Liver (tissue), 9 donors: ENCODE measurements around the gene RSRP1. TPM values are rescaled to one million over a fixed set of nuclear protein-coding genes. Genes with fewer than 3 reads are reported as not detected.

Source experiments
- DNase-seq: peaks from one replicate; pipeline ENCODE4 v3.0.0-alpha.2; 2017; ENCODE audit warnings: low spot score
- H3K27ac ChIP-seq, 2 donors: one replicate each; pipeline ENCODE4 v1.7.0; 2013; ENCODE audit warnings: inconsistent platforms in 2 of 2, low read length in 2 of 2, control low read depth in 1 of 2, low read depth in 1 of 2, mild to moderate bottlenecking in 1 of 2
- H3K27me3 ChIP-seq, 4 donors: one replicate each; pipeline versions ENCODE4 v1.6.1 to v1.7.0; 2013; ENCODE audit warnings: low read length in 3 of 4, inconsistent platforms in 1 of 4, mild to moderate bottlenecking in 1 of 4, moderate library complexity in 1 of 4; ENCODE audit not compliant: control insufficient read depth in 4 of 4, insufficient read depth in 4 of 4
- H3K36me3 ChIP-seq, 4 donors: one replicate each; pipeline versions ENCODE4 v1.6.1 to v1.7.0; 2013; ENCODE audit warnings: low read length in 3 of 4, mild to moderate bottlenecking in 3 of 4, low read depth in 1 of 4, moderate library complexity in 1 of 4; ENCODE audit not compliant: control insufficient read depth in 4 of 4, insufficient read depth in 3 of 4
- H3K4me1 ChIP-seq, 4 donors: one replicate each; pipeline versions ENCODE4 v1.6.1 to v1.7.0; 2013; ENCODE audit warnings: low read length in 3 of 4, mild to moderate bottlenecking in 3 of 4, moderate library complexity in 1 of 4; ENCODE audit not compliant: control insufficient read depth in 4 of 4, insufficient read depth in 4 of 4
- H3K4me3 ChIP-seq, 3 donors: one replicate each; pipeline versions ENCODE4 v1.6.1 to v1.7.0; 2013; ENCODE audit warnings: low read length in 3 of 3, control low read depth in 1 of 3, low read depth in 1 of 3, mild to moderate bottlenecking in 1 of 3
- H3K9ac ChIP-seq, 2 donors: one replicate each; pipeline ENCODE4 v1.7.0; 2013; ENCODE audit warnings: low read length in 2 of 2, mild to moderate bottlenecking in 2 of 2, moderate library complexity in 2 of 2, control low read depth in 1 of 2, low read depth in 1 of 2
- H3K9me3 ChIP-seq, 4 donors: one replicate each; pipeline versions ENCODE4 v1.6.1 to v1.7.0; 2013; ENCODE audit warnings: low read length in 3 of 4; ENCODE audit not compliant: control insufficient read depth in 4 of 4
- EGR1 ChIP-seq, 2 donors: IDR thresholded peaks; 2 replicates each; pipeline ENCODE4 v1.6.1; 2016 to 2018; ENCODE audit warnings: antibody characterized with exemption in 2 of 2, low read depth in 2 of 2
- FOXA2 ChIP-seq: IDR thresholded peaks from 2 replicates; pipeline ENCODE4 v1.6.1; 2016; ENCODE audit warnings: antibody characterized with exemption
- GABPA ChIP-seq, 2 donors: IDR thresholded peaks in 1 of 2; conservative IDR thresholded peaks in 1 of 2; 2 replicates each; pipeline ENCODE4 v1.6.1; 2016; ENCODE audit warnings: antibody characterized with exemption in 2 of 2, mild to moderate bottlenecking in 1 of 2, moderate library complexity in 1 of 2
- HNF4G ChIP-seq: IDR thresholded peaks from 2 replicates; pipeline ENCODE4 v1.6.1; 2016; ENCODE audit warnings: antibody characterized with exemption
- JUND ChIP-seq, 2 donors: IDR thresholded peaks; 2 replicates each; pipeline ENCODE4 v1.6.1; 2016; ENCODE audit warnings: antibody characterized with exemption in 2 of 2
- NR2F2 ChIP-seq: IDR thresholded peaks from 2 replicates; pipeline ENCODE4 v1.6.1; 2016; ENCODE audit warnings: antibody characterized with exemption
- RXRA ChIP-seq, 2 donors: IDR thresholded peaks; 2 replicates each; pipeline ENCODE4 v1.6.1; 2017 to 2018; ENCODE audit warnings: antibody characterized with exemption in 2 of 2, mild to moderate bottlenecking in 1 of 2
- SP1 ChIP-seq: IDR thresholded peaks from 2 replicates; pipeline ENCODE4 v1.6.1; 2018; ENCODE audit warnings: antibody characterized with exemption, mild to moderate bottlenecking
- TAF1 ChIP-seq: conservative IDR thresholded peaks from 2 replicates; pipeline ENCODE4 v1.6.1; 2016; ENCODE audit warnings: antibody characterized with exemption, mild to moderate bottlenecking
- YY1 ChIP-seq: IDR thresholded peaks from 2 replicates; pipeline ENCODE4 v1.6.1; 2016; ENCODE audit warnings: antibody characterized with exemption, mild to moderate bottlenecking
- WGBS: extraction: QIAGEN DNeasy Blood & Tissue Kit; methylation state at CpG from one replicate; pipeline ENCODE4 v1.1.7; 2013; 5-methylcytosine and 5-hydroxymethylcytosine counted together
- polyA plus RNA-seq, 2 donors: library from polyadenylated mRNA; stranded (reverse) in 1 of 2; unstranded in 1 of 2; fragments of 200-250 nt in 1 of 2; fragments of >200 nt in 1 of 2; fragmentation: Nextera tagmentation in 1 of 2; extraction: Ambion mirVana in 1 of 2; gene quantifications; one replicate each; pipeline versions ENCODE4 v1.2.1 to v1.2.3, GENCODE V29; 2013 to 2015
- total RNA-seq, 2 donors: library from RNA; depleted of rRNA; stranded (reverse); fragments of >200 nt; gene quantifications; one replicate each; pipeline ENCODE4 v1.2.3, GENCODE V29; 2014
- TF ChIP-seq, protein P1 (sequence below): IDR thresholded peaks from 2 replicates; pipeline ENCODE4 v1.6.1; 2016; ENCODE audit warnings: antibody characterized with exemption, mild to moderate bottlenecking
- TF ChIP-seq, protein P2 (sequence below): IDR thresholded peaks from 2 replicates; pipeline ENCODE4 v1.6.1; 2016; ENCODE audit warnings: antibody characterized with exemption
- TF ChIP-seq, protein P3 (sequence below): IDR thresholded peaks from 2 replicates; pipeline ENCODE4 v1.6.1; 2016; ENCODE audit warnings: antibody characterized with exemption
- TF ChIP-seq, protein P4 (sequence below): IDR thresholded peaks from 2 replicates; pipeline ENCODE4 v1.6.1; 2016; ENCODE audit warnings: antibody characterized with exemption
- TF ChIP-seq, protein P5 (sequence below): fragments of 150-350 bp; IDR thresholded peaks from 2 replicates; pipeline ENCODE4 v1.5.1; 2017; ENCODE audit warnings: improper control_type of control experiment, low read depth, low read length; ENCODE audit not compliant: missing input control
- donor health status: healthy.
- donor health status: healthy.
- donor health status: healthy.
- donor health status: healthy.
- donor health status: healthy.

RSRP1 gene
- total and polyA plus RNA-seq, 4 donors, result 19.9 to 101 (median 74.0) TPM

DNA sequence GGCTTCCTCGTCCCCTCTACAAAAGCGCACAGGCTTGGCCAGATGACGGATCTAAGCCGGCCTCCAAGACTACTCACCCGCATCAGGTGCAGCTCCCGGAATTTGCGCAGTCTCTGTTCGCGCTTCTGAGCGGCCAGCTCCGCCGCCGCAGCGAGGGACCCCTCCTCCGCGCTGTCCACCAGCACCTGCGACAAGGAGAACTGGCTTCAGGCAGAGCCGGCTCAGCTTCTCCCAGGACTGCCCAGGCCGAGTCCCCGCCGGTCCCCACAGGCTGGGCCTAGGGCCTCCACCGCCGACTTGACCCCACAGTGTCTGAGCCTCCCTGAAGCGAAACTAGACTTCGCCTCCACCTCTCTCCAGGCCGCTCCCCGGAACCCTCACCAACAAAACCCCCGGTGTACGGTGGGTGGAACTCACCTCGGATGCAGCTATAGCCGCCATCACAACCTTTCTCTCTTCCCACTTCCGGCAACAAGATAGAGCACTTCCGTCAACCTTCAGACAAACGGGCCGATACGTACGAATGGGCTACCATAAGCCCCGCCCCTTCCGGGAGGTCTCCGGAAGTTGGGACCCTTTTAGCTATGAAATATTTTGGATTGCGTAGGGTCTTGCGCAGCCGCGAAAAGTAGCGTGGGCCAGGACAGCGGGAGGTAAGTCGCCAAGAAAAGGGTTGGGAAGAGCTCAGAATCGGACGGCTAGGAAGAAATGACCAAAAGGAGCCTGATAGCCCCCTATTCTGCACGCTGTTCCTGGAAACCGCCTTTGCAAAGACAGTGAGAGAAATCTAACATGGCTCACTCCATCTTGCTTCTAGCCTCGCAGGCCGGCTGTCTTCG is 15.0 kb downstream of the RSRP1 start, which contains the start of gene SYF2:
SYF2 (minus strand) TSS at position 476 of the 839 bp plus-strand sequence; CDS start at position 441, 35 bp downstream.
- Histone ChIP-seq H3K36me3 (peaks cover 3 to 27% (median 24%) of the 10 kb centered on the region in 4 donors), H3K9ac (peak within 1 kb of the TSS; percentile 69 to 94), H3K4me1 (peaks cover 0 to 24% (median 16%) of the 10 kb centered on the region in 4 donors), H3K4me3 (peak within 1 kb of the TSS; percentile 91 to 99 (median 98)), H3K9me3 (no peaks in the 10 kb centered on the region), H3K27ac (peak within 1 kb of the TSS; percentile 81 to 86), H3K27me3 (no peaks in the 10 kb centered on the region)
- DNase-seq, result peak; percentile 89
- TF ChIP-seq RXRA (IDR thresholded peaks at IDR 0.05) (no peak), SP1 (peak; percentile 54), FOXA2 (no peak), EGR1 (IDR thresholded peaks at IDR 0.05; ENCODE audit: low read depth in 2 of 2) (peak; percentile 44 to 71), GABPA (IDR thresholded peaks at IDR 0.05 in 1 of 2, conservative IDR thresholded peaks at IDR 0.05 in 1 of 2) (peak; percentile 96 to 98), TAF1 (peak; percentile 86), HNF4G (no peak), JUND (IDR thresholded peaks at IDR 0.05) (peak in 1 of 2 donors; percentile 15), NR2F2 (no peak), YY1 (peak; percentile 96)
- TF ChIP-seq, protein P1, sequence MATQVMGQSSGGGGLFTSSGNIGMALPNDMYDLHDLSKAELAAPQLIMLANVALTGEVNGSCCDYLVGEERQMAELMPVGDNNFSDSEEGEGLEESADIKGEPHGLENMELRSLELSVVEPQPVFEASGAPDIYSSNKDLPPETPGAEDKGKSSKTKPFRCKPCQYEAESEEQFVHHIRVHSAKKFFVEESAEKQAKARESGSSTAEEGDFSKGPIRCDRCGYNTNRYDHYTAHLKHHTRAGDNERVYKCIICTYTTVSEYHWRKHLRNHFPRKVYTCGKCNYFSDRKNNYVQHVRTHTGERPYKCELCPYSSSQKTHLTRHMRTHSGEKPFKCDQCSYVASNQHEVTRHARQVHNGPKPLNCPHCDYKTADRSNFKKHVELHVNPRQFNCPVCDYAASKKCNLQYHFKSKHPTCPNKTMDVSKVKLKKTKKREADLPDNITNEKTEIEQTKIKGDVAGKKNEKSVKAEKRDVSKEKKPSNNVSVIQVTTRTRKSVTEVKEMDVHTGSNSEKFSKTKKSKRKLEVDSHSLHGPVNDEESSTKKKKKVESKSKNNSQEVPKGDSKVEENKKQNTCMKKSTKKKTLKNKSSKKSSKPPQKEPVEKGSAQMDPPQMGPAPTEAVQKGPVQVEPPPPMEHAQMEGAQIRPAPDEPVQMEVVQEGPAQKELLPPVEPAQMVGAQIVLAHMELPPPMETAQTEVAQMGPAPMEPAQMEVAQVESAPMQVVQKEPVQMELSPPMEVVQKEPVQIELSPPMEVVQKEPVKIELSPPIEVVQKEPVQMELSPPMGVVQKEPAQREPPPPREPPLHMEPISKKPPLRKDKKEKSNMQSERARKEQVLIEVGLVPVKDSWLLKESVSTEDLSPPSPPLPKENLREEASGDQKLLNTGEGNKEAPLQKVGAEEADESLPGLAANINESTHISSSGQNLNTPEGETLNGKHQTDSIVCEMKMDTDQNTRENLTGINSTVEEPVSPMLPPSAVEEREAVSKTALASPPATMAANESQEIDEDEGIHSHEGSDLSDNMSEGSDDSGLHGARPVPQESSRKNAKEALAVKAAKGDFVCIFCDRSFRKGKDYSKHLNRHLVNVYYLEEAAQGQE, result peak; percentile 43
- TF ChIP-seq, protein P2, sequence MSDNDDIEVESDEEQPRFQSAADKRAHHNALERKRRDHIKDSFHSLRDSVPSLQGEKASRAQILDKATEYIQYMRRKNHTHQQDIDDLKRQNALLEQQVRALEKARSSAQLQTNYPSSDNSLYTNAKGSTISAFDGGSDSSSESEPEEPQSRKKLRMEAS, result peak; percentile 58
- TF ChIP-seq, protein P3, sequence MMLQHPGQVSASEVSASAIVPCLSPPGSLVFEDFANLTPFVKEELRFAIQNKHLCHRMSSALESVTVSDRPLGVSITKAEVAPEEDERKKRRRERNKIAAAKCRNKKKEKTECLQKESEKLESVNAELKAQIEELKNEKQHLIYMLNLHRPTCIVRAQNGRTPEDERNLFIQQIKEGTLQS, result peak; percentile 35
- TF ChIP-seq, protein P4, sequence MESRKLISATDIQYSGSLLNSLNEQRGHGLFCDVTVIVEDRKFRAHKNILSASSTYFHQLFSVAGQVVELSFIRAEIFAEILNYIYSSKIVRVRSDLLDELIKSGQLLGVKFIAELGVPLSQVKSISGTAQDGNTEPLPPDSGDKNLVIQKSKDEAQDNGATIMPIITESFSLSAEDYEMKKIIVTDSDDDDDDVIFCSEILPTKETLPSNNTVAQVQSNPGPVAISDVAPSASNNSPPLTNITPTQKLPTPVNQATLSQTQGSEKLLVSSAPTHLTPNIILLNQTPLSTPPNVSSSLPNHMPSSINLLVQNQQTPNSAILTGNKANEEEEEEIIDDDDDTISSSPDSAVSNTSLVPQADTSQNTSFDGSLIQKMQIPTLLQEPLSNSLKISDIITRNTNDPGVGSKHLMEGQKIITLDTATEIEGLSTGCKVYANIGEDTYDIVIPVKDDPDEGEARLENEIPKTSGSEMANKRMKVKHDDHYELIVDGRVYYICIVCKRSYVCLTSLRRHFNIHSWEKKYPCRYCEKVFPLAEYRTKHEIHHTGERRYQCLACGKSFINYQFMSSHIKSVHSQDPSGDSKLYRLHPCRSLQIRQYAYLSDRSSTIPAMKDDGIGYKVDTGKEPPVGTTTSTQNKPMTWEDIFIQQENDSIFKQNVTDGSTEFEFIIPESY, result peak; percentile 41
- TF ChIP-seq, protein P5, sequence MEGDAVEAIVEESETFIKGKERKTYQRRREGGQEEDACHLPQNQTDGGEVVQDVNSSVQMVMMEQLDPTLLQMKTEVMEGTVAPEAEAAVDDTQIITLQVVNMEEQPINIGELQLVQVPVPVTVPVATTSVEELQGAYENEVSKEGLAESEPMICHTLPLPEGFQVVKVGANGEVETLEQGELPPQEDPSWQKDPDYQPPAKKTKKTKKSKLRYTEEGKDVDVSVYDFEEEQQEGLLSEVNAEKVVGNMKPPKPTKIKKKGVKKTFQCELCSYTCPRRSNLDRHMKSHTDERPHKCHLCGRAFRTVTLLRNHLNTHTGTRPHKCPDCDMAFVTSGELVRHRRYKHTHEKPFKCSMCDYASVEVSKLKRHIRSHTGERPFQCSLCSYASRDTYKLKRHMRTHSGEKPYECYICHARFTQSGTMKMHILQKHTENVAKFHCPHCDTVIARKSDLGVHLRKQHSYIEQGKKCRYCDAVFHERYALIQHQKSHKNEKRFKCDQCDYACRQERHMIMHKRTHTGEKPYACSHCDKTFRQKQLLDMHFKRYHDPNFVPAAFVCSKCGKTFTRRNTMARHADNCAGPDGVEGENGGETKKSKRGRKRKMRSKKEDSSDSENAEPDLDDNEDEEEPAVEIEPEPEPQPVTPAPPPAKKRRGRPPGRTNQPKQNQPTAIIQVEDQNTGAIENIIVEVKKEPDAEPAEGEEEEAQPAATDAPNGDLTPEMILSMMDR, result no peak
- WGBS, result under 1% methylated on average over 54 of the region's 54 CpGs
